ENCODE data around the gene NDRG4. TPM values are rescaled to one million over a fixed set of nuclear protein-coding genes. Genes with fewer than 3 reads are reported as not detected.

The NDRG4 gene
- total and polyA plus RNA-seq, 2 experiments from 2014 or later: 16.3 to 32.1 TPM

- H3K27me3 Mint-ChIP-seq (ENCODE audit: insufficient read depth, low read depth, poor library complexity): peaks cover 31% of the 10 kb centered on the region
- DNase-seq (ENCODE audit: low spot score): no peak
- Histone ChIP-seq H3K9me2 (ENCODE audit: insufficient read depth) (no peaks in the 10 kb centered on the region), H3K79me2 (replicated peaks; ENCODE audit: insufficient read depth) (peaks cover 20% of the 10 kb centered on the region), H2AFZ (no peak overlapping the region), H3K27ac (ENCODE audit: low read depth) (0 out of 2 replicates have a peak overlapping the region, but pooled peaks have one; percentile 26), H3K27me3 (ENCODE audit: insufficient read depth) (no peaks in the 10 kb centered on the region), H3F3A (replicated peaks; ENCODE audit: low read depth) (peaks cover 4% of the 10 kb centered on the region; the same call in 1 of the 2 replicates), H3K4me1 (ENCODE audit: insufficient read depth) (peaks cover 9% of the 10 kb centered on the region; the same call in 1 of the 2 replicates), H3K4me2 (no peak overlapping the region), H4K20me1 (replicated peaks; ENCODE audit: insufficient read depth) (peaks cover 3% of the 10 kb centered on the region; the same call in 1 of the 2 replicates), H3K36me3 (ENCODE audit: insufficient read depth) (no peaks in the 10 kb centered on the region), H3K4me3 (no peak overlapping the region)
- no peak for TF ChIP-seq ZNF462 (CRISPR knock-in tag; IDR thresholded peaks at IDR 0.05)
- TF ChIP-seq REST (IDR thresholded peaks at IDR 0.05; ENCODE audit: unreplicated experiment): no peak
- TF ChIP-seq CTCF (conservative IDR thresholded peaks at IDR 0.05; ENCODE audit: low read depth in 2 of 2): no peak
- no peak overlapping the region for H3K4me3 Mint-ChIP-seq
- H3K27ac Mint-ChIP-seq: no peak overlapping the region
- H3K4me1 Mint-ChIP-seq: peaks cover 35% of the 10 kb centered on the region
- no peaks in the 10 kb centered on the region; the same call in 2 of the 3 replicates for H3K9me3 Mint-ChIP-seq
- no peak for ATAC-seq
- peaks cover 18% of the 10 kb centered on the region for H3K36me3 Mint-ChIP-seq (ENCODE audit: low read depth)
Observed at GRCh38 chr16:58510776-58511628, 11.1 kb downstream of the NDRG4 start.
